Caco-2 (cell line): ENCODE results near the gene STK25. TPM values are rescaled to one million over a fixed set of nuclear protein-coding genes. Genes with fewer than 3 reads are reported as not detected.

Source experiments
- BruUV-seq: library from RNA; stranded (reverse); fragments of 400-500 nt; replicated peaks from 2 replicates; lab custom pipeline; 2021; lab: Mats Ljungman, UMichigan
- CTCF ChIA-PET: fragments of 300-600 bp; sonication (Branson Sonifier 250); formaldehyde crosslinking; loops from one replicate; lab custom pipeline; 2022; ENCODE audit warnings: antibody characterized with exemption; lab: Charles Lee
- POLR2A ChIA-PET: fragments of 300-600 bp; sonication (Branson Sonifier 250); formaldehyde crosslinking; loops from one replicate; lab custom pipeline; 2022; ENCODE audit warnings: antibody characterized with exemption; lab: Charles Lee
- DNase-seq, 2 experiments: peaks; one replicate each; pipeline versions ENCODE4 v3.0.0 to v3.0.0-alpha.2; 2020 to 2022
- H3K27me3 ChIP-seq: replicated peaks from 2 replicates; pipeline ENCODE4 v1.6.0; 2011; ENCODE audit warnings: low read length; ENCODE audit not compliant: control insufficient read depth, insufficient read depth
- H3K36me3 ChIP-seq: 2 replicates; pipeline ENCODE4 v1.5.1; 2011; ENCODE audit warnings: low read length; ENCODE audit not compliant: control insufficient read depth, insufficient read depth
- H3K4me1 ChIP-seq: fragments of 250-450 bp; sonication (Bioruptor Pico); 2 replicates; pipeline ENCODE4 v1.5.1; 2020; ENCODE audit warnings: mild to moderate bottlenecking
- H3K4me3 ChIP-seq: 2 replicates; pipeline ENCODE4 v1.5.1; 2011; ENCODE audit warnings: low read depth, mild to moderate bottlenecking, control low read depth, low read length
- H3K9me3 ChIP-seq: fragments of 250-450 bp; sonication (Bioruptor Pico); 2 replicates; pipeline ENCODE4 v1.5.1; 2020; ENCODE audit warnings: mild to moderate bottlenecking, moderate library complexity
- H3K27ac Mint-ChIP-seq: one replicate; pipeline ENCODE4 v1.8.0; 2022; ENCODE audit warnings: mixed read lengths; ENCODE audit not compliant: unreplicated experiment
- H3K27me3 Mint-ChIP-seq: one replicate; pipeline ENCODE4 v1.8.0; 2022; ENCODE audit warnings: mixed read lengths; ENCODE audit not compliant: insufficient read depth, unreplicated experiment
- H3K36me3 Mint-ChIP-seq: one replicate; pipeline ENCODE4 v1.8.0; 2022; ENCODE audit warnings: mild to moderate bottlenecking, mixed read lengths; ENCODE audit not compliant: insufficient read depth, unreplicated experiment
- H3K4me1 Mint-ChIP-seq: one replicate; pipeline ENCODE4 v1.8.0; 2022; ENCODE audit warnings: low read depth, mixed read lengths; ENCODE audit not compliant: unreplicated experiment
- H3K4me3 Mint-ChIP-seq: one replicate; pipeline ENCODE4 v1.8.0; 2022; ENCODE audit warnings: mild to moderate bottlenecking, moderate library complexity, mixed read lengths; ENCODE audit not compliant: unreplicated experiment
- H3K9me3 Mint-ChIP-seq: one replicate; pipeline ENCODE4 v1.8.0; 2022; ENCODE audit warnings: mixed read lengths; ENCODE audit not compliant: unreplicated experiment
- CTCF ChIP-seq, 2 experiments: fragments of 200-600 bp in 1 of 2; IDR thresholded peaks; 1 replicate in 1 of 2; 2 replicates in 1 of 2; pipeline versions ENCODE4 v1.5.1 to v1.8.0; 2011 to 2022; ENCODE audit warnings: antibody characterized with exemption in 1 of 2, control low read depth in 1 of 2, inconsistent platforms in 1 of 2, low read depth in 1 of 2, low read length in 1 of 2, mild to moderate bottlenecking in 1 of 2, moderate library complexity in 1 of 2; ENCODE audit not compliant: insufficient read depth in 1 of 2, severe bottlenecking in 1 of 2, unreplicated experiment in 1 of 2
- intact Hi-C: fragments of 100-400 bp; cut with micrococcal nuclease; formaldehyde crosslinking; loops from one replicate; pipeline ENCODE4 v1.10.0; 2022; ENCODE audit not compliant: unreplicated experiment
- total RNA-seq: library from RNA; stranded (reverse); gene quantifications from 2 replicates; pipeline ENCODE4 v1.2.3, GENCODE V29; 2022

The STK25 gene
- total RNA-seq, 1 experiment from 2014 or later = 92.6 TPM

- TF ChIP-seq CTCF (IDR thresholded peaks at IDR 0.05; ENCODE audit: insufficient read depth in 1 of 2, low read depth in 1 of 2, low read length in 1 of 2, severe bottlenecking in 1 of 2, unreplicated experiment in 1 of 2) = no peak
- Mint-ChIP-seq H3K36me3 (no peaks in the 10 kb centered on the region), H3K9me3 (peaks cover 5% of the 10 kb centered on the region), H3K4me1 (no peaks in the 10 kb centered on the region), H3K27ac (no peak overlapping the region), H3K4me3 (no peak overlapping the region), H3K27me3 (no peaks in the 10 kb centered on the region)
- Histone ChIP-seq H3K27me3 (no peaks in the 10 kb centered on the region), H3K4me1 (no peaks in the 10 kb centered on the region), H3K36me3 (no peaks in the 10 kb centered on the region), H3K9me3 (no peaks in the 10 kb centered on the region), H3K4me3 (no peak overlapping the region)
- intact Hi-C loops = no loop called here
- ChIA-PET CTCF (no interaction called here), POLR2A (no interaction called here)
- DNase-seq = no peak
- no TSS peak for BruUV-seq
Measured at GRCh38 chr2:241522477-241522876, 14.1 kb upstream of the STK25 start.

GRCh38 chr2:241519669-241520068 is 11.3 kb upstream of the STK25 start:
- Histone ChIP-seq H3K36me3 (no peaks in the 10 kb centered on the region), H3K4me3 (no peak overlapping the region), H3K27me3 (no peaks in the 10 kb centered on the region), H3K4me1 (no peaks in the 10 kb centered on the region), H3K9me3 (no peaks in the 10 kb centered on the region)
- intact Hi-C loops = no loop called here
- no peak overlapping the region for H3K4me3 Mint-ChIP-seq
- H3K9me3 Mint-ChIP-seq = peaks cover 12% of the 10 kb centered on the region
- H3K27ac Mint-ChIP-seq = no peak overlapping the region
- peaks cover 4% of the 10 kb centered on the region for H3K36me3 Mint-ChIP-seq
- H3K27me3 Mint-ChIP-seq = no peaks in the 10 kb centered on the region
- H3K4me1 Mint-ChIP-seq = no peaks in the 10 kb centered on the region
- CTCF ChIA-PET = no interaction called here
- POLR2A ChIA-PET = no interaction called here
- no peak for DNase-seq
- no peak for TF ChIP-seq CTCF (IDR thresholded peaks at IDR 0.05; ENCODE audit: insufficient read depth in 1 of 2, low read depth in 1 of 2, low read length in 1 of 2, severe bottlenecking in 1 of 2, unreplicated experiment in 1 of 2)
- BruUV-seq = no TSS peak

- TF ChIP-seq CTCF (IDR thresholded peaks at IDR 0.05; ENCODE audit: insufficient read depth in 1 of 2, low read depth in 1 of 2, low read length in 1 of 2, severe bottlenecking in 1 of 2, unreplicated experiment in 1 of 2) = no peak
- DNase-seq = no peak
- POLR2A ChIA-PET = no interaction called here
- no peak overlapping the region for H3K27ac Mint-ChIP-seq
- H3K4me1 Mint-ChIP-seq = no peaks in the 10 kb centered on the region
- no peaks in the 10 kb centered on the region for H3K9me3 ChIP-seq
- H3K27me3 ChIP-seq = no peaks in the 10 kb centered on the region
- H3K36me3 Mint-ChIP-seq = peaks cover 4% of the 10 kb centered on the region
- no peaks in the 10 kb centered on the region for H3K36me3 ChIP-seq
- intact Hi-C loops = no loop called here
- H3K4me3 ChIP-seq = no peak overlapping the region
- no TSS peak for BruUV-seq
- H3K9me3 Mint-ChIP-seq = peaks cover 12% of the 10 kb centered on the region
- CTCF ChIA-PET = no interaction called here
- H3K27me3 Mint-ChIP-seq = no peaks in the 10 kb centered on the region
- no peak overlapping the region for H3K4me3 Mint-ChIP-seq
- H3K4me1 ChIP-seq = no peaks in the 10 kb centered on the region
Measured at GRCh38 chr2:241517297-241517696, 8.9 kb upstream of the STK25 start.
